Fibroblast of skin of right quadriceps (primary cell): ENCODE measurements around the gene ACCS.

ENCODE experiments used
- DNase-seq: peaks from one replicate; pipeline ENCODE4 v3.0.0-alpha.2; 2013

ACCS gene

DNA sequence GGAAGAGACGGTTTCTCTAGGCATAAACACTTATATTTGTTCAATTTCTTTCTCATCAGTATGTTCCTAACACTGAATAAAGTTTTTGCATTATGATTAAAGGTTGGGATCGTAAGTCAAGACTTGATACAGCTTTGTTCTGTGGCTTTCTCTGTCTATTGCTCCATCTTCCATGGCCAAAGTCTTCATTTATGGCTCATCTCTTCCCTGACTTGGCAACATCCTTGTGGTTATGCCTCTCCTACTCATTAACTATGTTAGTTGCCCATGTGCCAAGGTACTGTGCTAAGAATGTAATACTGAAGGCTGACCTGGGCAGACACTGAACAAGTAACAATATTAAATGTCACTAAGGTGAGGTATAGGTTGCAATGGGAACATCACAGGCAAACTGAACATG is 19.9 kb upstream of the ACCS start:
- DNase-seq, result no peak

GRCh38 chr11:44047298-44047697 is 18.8 kb upstream of the ACCS start:
- DNase-seq, result no peak

- DNase-seq, result no peak
Observed at GRCh38 chr11:44047931-44048431, 18.1 kb upstream of the ACCS start, which contains the start of gene ACCSL. TSS of gene ACCSL (plus strand) at chr11:44047981. CDS start at chr11:44048037, 56 bp downstream.

DNA sequence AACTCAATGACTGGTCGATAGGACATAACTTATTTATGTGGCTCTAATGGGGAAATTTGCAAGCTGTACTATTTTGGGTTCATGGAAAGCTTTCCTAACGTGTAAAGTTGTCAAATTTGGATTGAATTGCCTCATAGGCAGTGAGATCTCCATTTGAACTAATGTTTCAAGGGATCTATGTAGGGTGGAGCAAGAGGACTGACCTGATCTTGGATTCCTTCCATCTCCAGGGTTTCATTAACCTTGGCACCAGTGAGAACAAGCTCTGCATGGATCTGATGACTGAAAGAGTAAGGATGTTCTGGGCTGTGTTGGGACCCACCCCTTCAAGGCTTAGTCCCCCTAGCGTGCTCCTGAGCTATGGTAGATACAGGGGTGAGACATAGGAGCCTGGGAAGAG is 16.2 kb upstream of the ACCS start:
- no peak for DNase-seq

DNA sequence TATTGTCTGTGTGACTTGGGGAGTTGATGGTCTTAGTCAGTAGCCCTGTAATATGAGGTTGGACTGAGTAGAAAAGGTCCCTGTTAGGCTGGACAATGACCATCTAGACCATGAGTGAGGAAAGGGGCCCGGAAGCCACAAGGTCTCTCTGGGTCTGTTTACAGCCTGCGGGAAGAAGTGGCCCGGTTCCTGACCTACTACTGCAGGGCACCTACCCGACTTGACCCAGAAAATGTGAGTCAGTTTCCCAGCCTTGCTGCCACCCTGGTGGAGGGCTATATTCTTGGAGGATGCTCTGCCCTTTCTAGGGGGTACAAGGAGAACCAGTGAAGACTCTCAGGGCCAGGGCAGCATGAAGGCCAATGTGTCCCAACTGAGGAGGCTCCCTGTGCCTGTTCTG is 14.9 kb upstream of the ACCS start:
- no peak for DNase-seq

DNA sequence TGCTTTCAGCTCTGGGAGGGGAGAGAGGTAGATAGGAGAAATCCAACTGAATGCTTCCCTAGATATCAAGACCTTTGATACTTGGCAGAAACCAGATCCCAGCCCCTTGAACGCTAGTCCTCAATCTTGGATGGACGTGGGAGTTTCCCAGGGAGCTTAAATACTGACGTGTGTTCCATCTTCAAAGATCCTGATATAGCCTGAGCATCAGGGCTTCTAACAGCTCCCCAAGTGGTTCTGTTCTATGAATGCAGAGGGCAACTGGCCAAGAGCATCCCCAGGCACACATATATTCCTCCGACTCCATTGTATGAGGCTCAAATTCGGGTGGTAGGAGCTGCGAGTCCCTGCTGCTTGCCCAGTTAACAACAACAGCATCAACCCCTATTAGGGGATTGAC is 8.7 kb upstream of the ACCS start:
- no peak for DNase-seq

DNA sequence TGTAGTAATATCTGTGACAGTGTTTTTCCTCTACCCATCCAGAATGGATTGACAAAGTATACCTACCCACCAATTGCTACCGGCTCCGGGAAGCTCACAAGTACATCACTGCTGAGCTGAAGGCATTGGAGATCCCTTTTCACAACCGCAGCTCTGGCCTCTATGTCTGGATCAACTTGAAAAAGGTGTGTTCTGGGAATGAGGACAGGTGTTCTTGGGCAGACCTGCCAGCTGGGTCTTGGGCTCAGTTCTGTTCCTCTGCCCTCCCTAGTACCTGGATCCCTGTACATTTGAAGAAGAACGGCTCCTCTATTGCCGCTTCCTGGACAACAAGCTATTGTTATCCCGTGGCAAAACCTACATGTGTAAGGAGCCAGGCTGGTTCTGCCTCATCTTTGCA is 7.8 kb upstream of the ACCS start:
- no peak for DNase-seq

DNA sequence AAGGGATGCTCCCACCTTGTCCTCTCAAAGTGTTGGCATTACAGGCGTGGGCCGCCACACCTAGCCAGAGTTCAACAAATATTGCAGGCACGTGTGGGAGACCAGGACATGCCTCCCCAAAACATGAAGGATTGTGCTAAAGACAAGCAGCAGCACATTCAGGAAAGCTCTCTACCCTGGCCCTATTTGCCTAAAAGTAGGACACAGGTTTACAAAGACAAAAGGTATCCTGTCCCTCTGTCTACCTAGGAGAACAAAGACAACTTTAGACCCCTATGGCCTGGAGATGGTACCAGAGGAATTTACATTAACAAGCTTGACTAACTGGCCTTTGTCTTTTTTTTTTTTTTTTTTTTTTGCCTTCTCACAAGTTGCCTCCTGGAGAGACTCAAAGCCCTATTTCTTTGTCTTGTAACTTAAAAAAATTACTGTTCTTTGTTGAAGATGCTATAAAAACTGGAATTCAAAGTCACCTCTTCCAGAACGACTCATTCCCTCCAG is 859 bp upstream of the ACCS start:
- DNase-seq, result no peak

GRCh38 chr11:44066732-44067141 is 667 bp downstream of the ACCS start:
- DNase-seq, result peak; percentile 72

DNA sequence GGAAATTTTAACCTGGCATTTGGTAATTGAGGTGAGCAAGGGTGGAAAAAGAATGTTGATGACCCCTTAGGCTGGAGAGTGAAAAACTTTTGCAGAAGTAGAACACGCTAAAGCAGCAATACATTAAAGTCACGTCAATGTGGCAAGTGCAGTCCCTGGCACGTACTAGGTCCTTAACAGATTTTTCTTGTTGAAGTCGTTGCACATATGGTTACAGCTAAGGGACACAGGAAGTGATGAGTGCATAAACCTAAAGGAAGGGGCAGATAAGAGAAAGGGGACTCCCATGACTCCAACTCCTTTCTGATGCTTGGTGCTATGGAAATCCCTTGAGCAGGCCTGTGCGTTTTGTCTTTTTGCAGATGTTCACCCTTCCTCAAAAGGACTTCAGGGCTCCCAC is 1.2 kb downstream of the ACCS start:
- DNase-seq, result no peak

DNA sequence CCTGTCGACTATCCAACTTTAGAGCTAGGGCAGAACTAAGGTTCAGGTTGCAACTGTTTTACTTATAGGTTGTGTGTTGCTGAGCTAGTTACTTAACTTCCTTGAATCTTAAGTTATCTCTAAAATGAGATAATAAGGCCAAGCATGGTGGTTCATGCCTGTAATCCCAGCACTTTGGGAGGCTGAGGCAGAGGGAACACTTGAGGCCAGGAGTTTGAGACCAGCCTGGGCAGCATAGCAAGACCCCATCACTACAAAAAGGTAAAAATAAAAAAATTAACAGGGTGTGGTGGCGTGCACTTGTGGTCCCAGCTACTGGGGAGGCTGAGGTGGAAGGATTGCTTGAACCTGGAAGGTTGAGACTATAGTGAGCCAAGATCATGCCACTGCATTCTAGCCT is 2.1 kb downstream of the ACCS start:
- no peak for DNase-seq

- DNase-seq, result no peak
Observed at GRCh38 chr11:44071157-44071556, 5.1 kb downstream of the ACCS start.

DNA sequence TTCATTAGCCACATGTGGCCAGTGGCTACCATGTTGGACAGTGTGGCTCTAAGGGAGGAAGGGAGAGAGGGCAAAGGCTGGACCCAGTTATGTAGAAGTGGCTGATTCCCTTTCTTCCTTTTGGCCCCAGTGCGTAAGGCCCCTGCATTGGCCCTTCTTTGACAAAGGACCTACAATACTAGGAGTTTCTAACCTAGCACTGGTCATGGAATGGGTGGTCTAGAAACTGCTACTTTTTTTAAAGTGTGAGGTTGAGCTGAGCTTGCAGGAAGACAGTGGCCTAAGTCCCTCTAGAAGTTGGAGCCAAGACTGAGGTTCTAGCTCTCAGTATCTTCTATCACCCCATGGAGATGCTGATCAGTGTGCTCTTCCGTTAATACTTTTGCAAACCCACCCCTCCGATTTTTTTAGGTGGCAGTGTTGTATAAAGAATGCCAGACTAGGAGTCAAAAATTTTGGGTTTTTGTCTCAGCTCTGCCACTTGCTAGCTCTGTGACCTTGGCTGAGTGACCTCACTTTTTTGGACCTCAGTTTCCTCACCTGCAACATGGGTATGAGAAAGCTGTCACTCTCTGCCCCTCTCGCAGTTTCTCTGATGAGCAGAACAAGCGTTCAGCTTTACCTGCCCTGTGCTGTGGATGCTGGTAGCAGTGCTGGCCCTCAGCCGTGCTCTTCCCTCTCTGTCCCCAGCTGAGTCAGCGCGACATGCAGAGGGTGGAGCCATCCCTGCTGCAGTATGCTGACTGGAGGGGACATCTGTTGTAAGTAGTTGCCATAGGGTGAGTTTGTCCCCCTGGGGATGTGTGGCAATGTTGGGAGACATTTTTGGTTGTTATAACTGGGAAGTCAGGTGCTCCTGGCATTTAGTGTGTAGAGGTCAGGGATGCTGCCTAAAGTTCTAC is 6.9 kb downstream of the ACCS start:
- no peak for DNase-seq

GRCh38 chr11:44078794-44079193 is 12.7 kb downstream of the ACCS start:
- no peak for DNase-seq

GRCh38 chr11:44079376-44079775 is 13.3 kb downstream of the ACCS start:
- no peak for DNase-seq

DNA sequence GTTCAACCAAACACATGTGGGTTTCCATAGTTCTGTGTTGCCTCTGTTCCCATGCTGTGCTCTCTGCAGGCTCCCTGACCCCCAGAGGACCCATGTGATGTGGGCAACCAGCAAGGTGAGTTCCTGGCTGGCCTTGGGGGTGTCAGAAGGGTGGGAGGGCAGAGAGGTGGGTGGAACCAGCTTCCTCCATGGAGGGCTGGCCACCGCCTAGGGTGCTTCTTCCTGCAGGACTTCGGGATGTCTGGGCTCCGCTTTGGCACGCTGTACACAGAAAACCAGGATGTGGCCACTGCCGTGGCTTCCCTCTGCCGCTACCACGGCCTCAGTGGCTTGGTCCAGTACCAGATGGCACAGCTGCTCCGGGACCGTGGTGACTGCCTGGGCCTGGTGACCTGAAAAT is 14.9 kb downstream of the ACCS start:
- DNase-seq, result no peak

DNA sequence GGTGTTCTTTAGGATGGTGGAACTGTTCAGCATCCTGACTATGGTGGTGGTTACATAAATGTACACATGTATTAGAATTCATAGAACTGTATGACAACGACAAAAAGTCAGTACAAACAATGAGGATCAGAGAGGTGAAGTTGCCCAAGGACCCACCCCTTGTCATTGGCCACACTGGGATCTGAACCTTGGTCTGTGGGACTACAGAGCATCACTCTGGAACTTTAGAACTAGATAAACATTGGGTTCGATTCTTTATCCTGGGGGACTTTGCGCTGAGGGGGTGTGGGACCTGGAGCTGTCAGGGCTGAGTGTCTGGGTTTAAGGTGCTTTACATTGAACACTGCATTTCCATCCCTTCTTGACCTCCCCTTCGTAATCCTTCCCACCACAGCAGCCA is 16.6 kb downstream of the ACCS start:
- no peak for DNase-seq

- DNase-seq, result no peak
Observed at GRCh38 chr11:44083433-44083832, 17.4 kb downstream of the ACCS start.

GRCh38 chr11:44083906-44084305 is 17.8 kb downstream of the ACCS start:
- DNase-seq, result no peak

- no peak for DNase-seq
Observed at GRCh38 chr11:44085330-44085729, 19.3 kb downstream of the ACCS start.

DNA sequence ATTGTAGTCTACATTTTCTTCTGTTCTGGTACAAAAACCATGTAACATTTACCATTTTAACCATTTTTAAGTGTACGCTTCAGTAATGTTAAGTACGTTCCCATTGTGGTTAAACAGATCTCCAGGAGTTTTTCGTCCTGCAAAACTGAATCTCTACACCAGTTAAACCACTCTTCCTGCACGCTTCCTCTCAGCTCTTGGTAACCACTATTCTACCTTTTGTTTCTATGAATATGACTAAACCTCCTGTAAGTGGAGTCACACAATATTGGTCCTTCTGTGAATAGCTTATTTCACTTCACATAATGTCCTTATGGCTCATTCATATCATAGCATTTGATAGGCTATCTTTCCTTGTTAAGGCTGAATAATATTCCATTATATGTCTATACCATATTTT is 22.3 kb downstream of the ACCS start:
- DNase-seq, result no peak

DNA sequence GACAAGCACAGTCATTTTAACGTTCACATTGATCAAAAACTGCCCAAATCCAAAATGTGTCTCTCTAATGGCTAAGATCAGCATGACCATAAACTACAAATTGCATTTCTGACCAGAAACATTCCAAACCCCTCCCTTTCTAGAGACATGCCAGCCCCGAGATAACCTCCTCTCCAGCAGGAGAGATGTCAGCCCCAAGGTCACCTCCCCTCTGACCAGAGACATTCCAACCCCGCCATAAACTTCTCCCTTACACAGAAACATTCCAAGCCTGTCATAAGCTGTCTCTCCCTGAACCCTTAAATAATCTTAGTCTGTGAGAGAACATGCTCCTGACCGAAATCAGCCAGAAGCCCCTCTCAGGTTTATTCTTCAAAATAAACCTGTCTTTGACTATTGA is 22.8 kb downstream of the ACCS start:
- no peak for DNase-seq

DNA sequence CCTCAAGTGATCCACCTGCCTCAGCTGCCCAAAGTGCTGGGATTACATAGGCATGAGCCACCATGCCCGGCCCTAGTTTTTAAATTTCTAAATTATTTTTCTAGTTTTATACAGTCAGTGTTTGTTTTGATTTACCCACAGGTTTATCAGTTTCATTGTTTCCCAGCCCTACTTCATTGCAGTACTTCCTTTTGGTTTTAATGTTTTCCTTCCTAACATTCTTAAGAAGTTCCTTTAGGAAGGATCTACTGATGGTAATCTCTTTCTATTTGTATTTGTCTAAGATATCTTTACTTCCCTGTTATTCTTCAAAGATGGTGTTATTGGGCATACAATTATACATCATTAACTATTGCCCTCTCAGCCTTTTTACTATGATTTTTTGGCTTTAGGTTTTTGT is 24.5 kb downstream of the ACCS start:
- no peak for DNase-seq

DNA sequence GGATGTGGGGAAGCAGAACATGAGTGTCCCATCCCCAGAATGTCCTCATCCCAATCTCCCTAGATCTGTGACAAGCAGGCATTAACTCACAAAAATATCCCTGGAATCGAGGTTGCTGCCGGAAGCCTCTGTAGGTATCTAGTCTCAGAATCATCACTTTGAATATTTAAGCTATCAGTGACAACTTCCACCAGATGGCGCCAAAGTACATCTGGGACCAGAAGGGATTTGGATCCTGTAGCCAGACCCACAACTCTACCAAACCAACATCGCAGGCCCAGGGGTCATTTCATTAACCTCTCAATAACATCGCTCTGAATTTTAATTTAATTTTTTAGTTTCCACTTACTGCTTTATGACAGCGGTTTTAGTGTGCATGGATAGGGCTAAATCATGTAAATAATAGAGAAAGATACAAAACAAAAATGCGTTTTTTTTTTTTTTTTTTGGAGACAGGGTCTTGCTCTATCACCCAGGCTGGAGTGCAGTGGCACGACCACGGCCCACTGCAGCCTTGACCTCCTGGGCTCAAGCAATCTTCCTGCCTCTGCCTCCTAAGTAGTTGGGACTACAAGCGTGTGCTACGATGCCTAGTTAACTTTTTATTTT is 28.3 kb downstream of the ACCS start:
- peak; percentile 74 for DNase-seq
